Ovary (tissue), 10 donors: ENCODE measurements around the gene OGFRL1. TPM values are rescaled to one million over a fixed set of nuclear protein-coding genes. Genes with fewer than 3 reads are reported as not detected.

Source experiments
- DNase-seq, 5 donors: peaks; one replicate each; pipeline ENCODE4 v3.0.0-alpha.2; 2019 to 2020
- H3K27ac ChIP-seq, 2 donors: fragments of 200-600 bp; one replicate each; pipeline versions ENCODE4 v1.5.1 to v1.8.0; 2019 to 2022
- H3K27me3 ChIP-seq: fragments of 200-600 bp; one replicate; pipeline ENCODE4 v1.8.0; 2022
- H3K36me3 ChIP-seq: fragments of 200-600 bp; sonication (generic); one replicate; pipeline ENCODE4 v1.5.1; 2019
- H3K4me1 ChIP-seq: one replicate; pipeline ENCODE4 v1.8.1; 2013; ENCODE audit warnings: mild to moderate bottlenecking, moderate library complexity; ENCODE audit not compliant: insufficient read depth
- H3K4me3 ChIP-seq: fragments of 200-600 bp; sonication (generic); one replicate; pipeline ENCODE4 v1.5.1; 2017
- H3K9me3 ChIP-seq, 2 donors: fragments of 200-600 bp in 1 of 2; sonication (generic) in 1 of 2; one replicate each; pipeline versions ENCODE4 v1.5.1 to v1.8.1; 2013 to 2019; ENCODE audit warnings: mild to moderate bottlenecking in 1 of 2, moderate library complexity in 1 of 2
- CTCF ChIP-seq, 3 donors: fragments of 450-650 bp in 2 of 3; fragments of 200-600 bp in 1 of 3; IDR thresholded peaks; one replicate each; pipeline versions ENCODE4 v1.5.1 to v1.8.0; 2016 to 2022; ENCODE audit warnings: antibody characterized with exemption in 3 of 3, mild to moderate bottlenecking in 1 of 3
- EP300 ChIP-seq: sonication (generic); formaldehyde crosslinking; IDR thresholded peaks from one replicate; pipeline ENCODE4 v1.6.1; 2017; ENCODE audit warnings: antibody characterized with exemption
- POLR2A ChIP-seq: fragments of 450-650 bp; IDR thresholded peaks from one replicate; pipeline ENCODE4 v1.6.1; 2017; ENCODE audit warnings: antibody characterized with exemption, mild to moderate bottlenecking, moderate library complexity
- WGBS, 3 donors: extraction: QIAGEN DNeasy Blood & Tissue Kit in 1 of 3; methylation state at CpG; one replicate each; pipeline versions ENCODE4 v1.1.5 to v1.1.7; 2013 to 2017; 5-methylcytosine and 5-hydroxymethylcytosine counted together
- intact Hi-C, 4 donors: fragments of 100-400 bp; cut with DNase I; formaldehyde crosslinking; loops; one replicate each; pipeline versions ENCODE4 v1.11.0 to v1.15.1; 2022 to 2023
- long read RNA-seq, 3 donors: library from polyadenylated mRNA in 2 of 3; unstranded in 2 of 3; transcript quantifications; one replicate each; pipeline ENCODE4 v2.0.0 and lab custom pipeline, GENCODE V29; 2021 to 2026
- polyA plus RNA-seq, 2 donors: library from polyadenylated mRNA; stranded (reverse); fragments of 200-250 nt in 1 of 2; fragments of 350-450 nt in 1 of 2; fragmentation: Illumina TruSeq in 1 of 2; extraction: RNeasy Lipid Tissue Mini Kit (QIAGEN cat#74804) in 1 of 2; gene quantifications; one replicate each; pipeline ENCODE4 v1.2.3, GENCODE V29; 2013 to 2014
- total RNA-seq, 7 donors: library from RNA; depleted of rRNA in 2 of 7; stranded (reverse); fragments of >200 nt in 2 of 7; fragmentation: NEBNext Ultra II Directional in 3 of 7; extraction: Animal tissue kit (Norgen Biotek cat#: 25700) in 3 of 7; gene quantifications; one replicate each; pipeline versions ENCODE4 v1.1.0 to v1.2.4, GENCODE V29; 2016 to 2023
- donor health status: DM: no; HTN: no; CAD: no; lungs with moderate emphysema.
- donor health status: DM: no; HTN: no; CAD: no.
- donor health status: Bipolar disorder and iron deficiency.
- donor health status: DM: yes; HTN: yes; CAD: no.
- donor health status: DM: no; HTN: no; CAD: no.
- donor health status: DM: yes; HTN: yes; CAD: no.

Gene OGFRL1
- total RNA-seq, result 10 to 100 TPM in 2 of 7 donors, 1 to 10 TPM in 5; 6.7 to 16.1 (median 9.3) TPM
- polyA plus RNA-seq, result 1 to 10 TPM; 3.0 to 9.0 TPM
- long read RNA-seq, donor 1, partial matches to known transcripts, result 0 of 1 reads
- long read RNA-seq, donor 1, other reads (novel, unspliced or antisense), result 1 of 1 reads
- long read RNA-seq, donor 2, full-length matches to known transcripts, result 3 of 3 reads
- long read RNA-seq, donor 2, partial matches to known transcripts, result 0 of 3 reads
- long read RNA-seq, donor 2, other reads (novel, unspliced or antisense), result 0 of 3 reads
- long read RNA-seq, donor 3, full-length matches to known transcripts, result 11 of 37 reads
- long read RNA-seq, donor 3, partial matches to known transcripts, result 1 of 37 reads
- long read RNA-seq, donor 3, other reads (novel, unspliced or antisense), result 25 of 37 reads

- H3K9me3 ChIP-seq, result no peaks in the 10 kb centered on the region
- no peaks in the 10 kb centered on the region for H3K27me3 ChIP-seq
- 0 to 1% (median 0%) methylated on average over 42 to 79 of the region's 79 CpGs for WGBS, 3 donors
- no peaks in the 10 kb centered on the region for H3K36me3 ChIP-seq
- H3K4me1 ChIP-seq, result peaks cover 2% of the 10 kb centered on the region
- peak; percentile 62 to 84 (median 65) for DNase-seq
- peak within 1 kb of the TSS; percentile 63 for H3K4me3 ChIP-seq
- intact Hi-C loops, result no loop called here
- TF ChIP-seq CTCF (IDR thresholded peaks at IDR 0.05), result peak in 1 of 3 donors; percentile 14
- no peak for TF ChIP-seq EP300
- peak; percentile 30 for TF ChIP-seq POLR2A
- peak within 1 kb of the TSS; percentile 59 to 70 for H3K27ac ChIP-seq
Measured at GRCh38 chr6:71288228-71289038, at the start of gene OGFRL1. Gene OGFRL1 (plus strand): TSS chr6:71288811. CDS start chr6:71288937, 126 bp downstream.

DNA sequence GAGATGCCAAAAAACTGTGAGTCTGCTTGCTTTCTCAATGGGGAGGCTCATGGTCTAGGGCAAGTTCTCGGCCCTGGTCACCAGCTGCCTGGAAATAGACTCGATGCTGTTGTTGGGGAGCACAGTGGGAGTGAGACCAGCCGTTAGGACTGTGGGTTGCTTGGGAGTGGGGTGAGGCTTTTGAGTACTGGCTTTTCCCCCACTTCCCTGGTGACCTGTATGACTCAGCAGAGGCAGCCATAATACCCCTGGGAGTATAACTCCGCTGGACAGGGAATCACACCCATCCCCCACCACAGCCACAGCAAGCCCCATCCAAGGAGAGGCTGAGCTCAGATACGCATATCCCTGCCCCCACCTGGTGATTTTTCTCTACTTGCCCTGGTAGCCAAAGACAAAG is 48.9 kb upstream of the OGFRL1 start:
- no peaks in the 10 kb centered on the region for H3K27me3 ChIP-seq
- no peak overlapping the region for H3K27ac ChIP-seq
- no peaks in the 10 kb centered on the region for H3K9me3 ChIP-seq
- H3K4me1 ChIP-seq, result no peaks in the 10 kb centered on the region
- TF ChIP-seq POLR2A (no peak), EP300 (no peak), CTCF (IDR thresholded peaks at IDR 0.05) (no peak)
- no peaks in the 10 kb centered on the region for H3K36me3 ChIP-seq
- H3K4me3 ChIP-seq, result no peak overlapping the region
- WGBS, 3 donors, result 86 to 90% (median 87%) methylated on average over 5 of the region's 5 CpGs
- intact Hi-C loops, result no loop called here
- DNase-seq, result no peak

DNA sequence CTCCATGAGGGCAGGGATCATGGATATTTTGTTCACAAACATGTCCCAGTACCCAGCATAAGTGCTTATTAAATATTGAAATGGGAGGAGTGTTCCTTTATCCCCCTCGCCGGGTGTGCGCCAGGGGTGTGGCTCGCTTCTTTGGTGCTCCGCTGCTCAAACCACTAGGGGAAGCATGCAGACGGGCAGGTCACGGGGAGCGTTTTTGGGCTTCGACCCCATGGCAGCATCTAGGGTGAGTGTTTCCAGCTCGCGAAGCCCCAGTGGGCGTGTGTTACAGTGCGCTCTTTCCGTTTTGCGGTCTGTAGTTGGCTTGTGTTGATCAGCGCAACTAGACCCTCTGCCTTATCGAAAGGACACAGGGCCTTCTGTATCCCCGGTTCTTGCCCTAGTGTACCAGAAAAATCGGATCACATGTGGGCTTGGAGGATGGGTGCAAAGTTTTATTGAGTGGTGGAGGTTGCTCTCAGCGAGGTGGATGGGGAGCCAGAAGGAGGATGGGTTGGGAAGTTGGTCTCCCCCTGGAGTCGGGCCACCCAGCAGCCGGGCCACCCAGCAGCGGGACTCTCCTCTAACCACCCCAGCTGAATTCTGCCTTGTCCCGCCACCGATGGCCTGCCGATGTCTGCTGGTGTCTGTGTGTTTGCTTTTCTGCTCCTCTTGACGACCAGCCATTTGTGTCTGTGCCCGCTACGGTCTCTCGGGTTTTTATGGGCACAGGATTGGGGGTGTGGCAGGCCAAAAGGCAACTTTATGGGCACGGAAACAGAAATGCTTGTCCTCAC is 43.2 kb upstream of the OGFRL1 start:
- Histone ChIP-seq H3K36me3 (no peaks in the 10 kb centered on the region), H3K4me3 (no peak overlapping the region), H3K9me3 (no peaks in the 10 kb centered on the region), H3K27me3 (no peaks in the 10 kb centered on the region), H3K4me1 (no peaks in the 10 kb centered on the region), H3K27ac (no peak overlapping the region)
- DNase-seq, result no peak
- 95 to 96% (median 96%) methylated on average over 31 of the region's 31 CpGs for WGBS, 3 donors
- intact Hi-C loops, result no loop called here
- no peak for TF ChIP-seq CTCF (IDR thresholded peaks at IDR 0.05)
- no peak for TF ChIP-seq EP300
- no peak for TF ChIP-seq POLR2A

DNA sequence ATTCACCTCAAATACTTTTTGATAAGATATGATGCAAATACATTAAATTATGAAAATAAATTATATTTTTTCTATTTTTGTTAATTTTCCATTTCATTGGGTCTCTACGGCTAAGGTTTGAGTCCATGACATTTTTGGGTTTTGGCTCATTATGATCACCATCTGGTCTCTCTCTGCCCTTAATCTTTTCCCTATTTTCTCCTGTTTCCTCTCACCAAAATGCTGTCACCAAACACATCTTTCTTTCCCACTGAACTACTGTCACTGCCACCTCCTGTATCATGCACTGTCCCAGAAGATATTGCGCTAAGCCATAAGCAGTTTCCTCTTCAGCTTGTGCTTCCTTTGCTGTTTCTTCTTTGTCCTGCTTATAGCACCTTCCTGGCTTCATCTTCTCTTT is 42.0 kb upstream of the OGFRL1 start:
- no peaks in the 10 kb centered on the region for H3K36me3 ChIP-seq
- no peak overlapping the region for H3K4me3 ChIP-seq
- WGBS, 3 donors, result 92 to 95% (median 94%) methylated on average over 2 of the region's 2 CpGs
- no peaks in the 10 kb centered on the region for H3K27me3 ChIP-seq
- no peak overlapping the region for H3K27ac ChIP-seq
- no peaks in the 10 kb centered on the region for H3K4me1 ChIP-seq
- intact Hi-C loops, result no loop called here
- no peak for DNase-seq
- TF ChIP-seq CTCF (IDR thresholded peaks at IDR 0.05), result no peak
- no peak for TF ChIP-seq POLR2A
- no peak for TF ChIP-seq EP300
- H3K9me3 ChIP-seq, result no peaks in the 10 kb centered on the region
